ENCODE results near the gene NELFB. TPM values are rescaled to one million over a fixed set of nuclear protein-coding genes. Genes with fewer than 3 reads are reported as not detected.
A peak's percentile ranks its signal among the peaks of the same experiment; 100 is the strongest.

NELFB gene
- total and polyA plus RNA-seq, 9 of the 15 experiments (the other 6 are each of a cell fraction or from before 2014, with no cell fraction given) = 0.24 to 84.0 (median 29.7) TPM

GRCh38 chr9:137294091-137294680 lies 39.1 kb downstream of the NELFB start:
- no peaks in the 10 kb centered on the region; the same call in none of the 2 replicates for H4K20me1 ChIP-seq (replicated peaks; ENCODE audit: control insufficient read depth, insufficient read depth, low read length)
- H3K4me3 ChIP-seq = no peak overlapping the region
- peaks cover 10 to 47% of the 10 kb centered on the region in 2 experiments; a peak in 4 of 5 replicates for H3K4me1 ChIP-seq (replicated peaks in 1 of 2; ENCODE audit: control insufficient read depth in 2 of 2, insufficient read depth in 2 of 2, low read length in 2 of 2)
- no peaks in the 10 kb centered on the region for H3K27me3 ChIP-seq (ENCODE audit: control insufficient read depth in 2 of 2, insufficient read depth in 2 of 2, low read length in 2 of 2)
- H3K27ac ChIP-seq (ENCODE audit: extremely low read depth, low read depth, low read length) = no peak overlapping the region
- peak overlapping the region; percentile 74 for H2AFZ ChIP-seq (ENCODE audit: low read depth, low read length)
- peak; percentile 62 to 82 (median 72) for DNase-seq (ENCODE audit: extremely low read depth in 1 of 4, low spot score in 3 of 4)
- no peaks in the 10 kb centered on the region for H3K9me1 ChIP-seq (ENCODE audit: control insufficient read depth, insufficient read depth, low read length)
- CTCF ChIA-PET (ENCODE audit: low intra/inter-chr PET ratio) = interaction anchor here (1.7 kb wide), 1 partner anchor 16 kb away, joined by 8 read pairs; the partner anchor contains the start of gene TOR4A
- H3K9ac ChIP-seq (ENCODE audit: insufficient read depth in 1 of 2, low read depth in 2 of 2, low read length in 2 of 2) = no peak overlapping the region
- peaks cover 3% of the 10 kb centered on the region for H3K79me2 ChIP-seq (ENCODE audit: control insufficient read depth, insufficient read depth, low read length)
- H3K36me3 ChIP-seq (ENCODE audit: control insufficient read depth, insufficient read depth, low read length) = peaks cover 7% of the 10 kb centered on the region; the same call in 1 of the 3 replicates
- 0 out of 2 replicates have a peak, but pooled peaks cover 1% of the 10 kb centered on the region for H3K9me3 ChIP-seq (replicated peaks; ENCODE audit: control insufficient read depth, insufficient read depth, low read depth, low read length)
- peak; percentile 95 for FAIRE-seq
- 42% methylated on average over 11 of the region's 11 CpGs for WGBS (ENCODE audit: insufficient coverage, low coverage, missing lambda C conversion rate)
- no TSS peak for BruUV-seq (replicated peaks)
- ATAC-seq = peak; percentile 81
- POLR2A ChIA-PET = interaction anchor here (0.7 kb wide), 1 partner anchor 243 kb away, joined by 3 read pairs; no protein-coding TSS in a partner anchor
- intact Hi-C loops (cut with micrococcal nuclease) (no loop called here), in situ Hi-C loops (cut with MboI) (loop anchor here (5.0 kb wide), 1 partner anchor 233 kb away; no protein-coding TSS in a partner anchor)
- 0 out of 2 replicates have a peak overlapping the region, but pooled peaks have one; percentile 3 for H3K4me2 ChIP-seq (ENCODE audit: insufficient read depth, low read length)
- TF ChIP-seq NFIC (IDR thresholded peaks at IDR 0.05) (peak; percentile 51; the same call in 1 of the 2 replicates), ZNF695 (CRISPR knock-in tag; IDR thresholded peaks at IDR 0.05) (no peak), NUFIP1 (IDR thresholded peaks at IDR 0.05; ENCODE audit: partially characterized antibody) (no peak), JUND (IDR thresholded peaks at IDR 0.05; ENCODE audit: borderline replicate concordance, low read depth, low read length) (0 out of 2 replicates have a peak, but pooled peaks have one; percentile 18), JUND (tag; IDR thresholded peaks at IDR 0.05; ENCODE audit: borderline replicate concordance, low read depth, low read length) (no peak), SNRNP70 (optimal IDR thresholded peaks at IDR 0.05; ENCODE audit: low read depth, low read length) (no peak), HSF4 (CRISPR knock-in tag; IDR thresholded peaks at IDR 0.05; ENCODE audit: borderline replicate concordance) (no peak), CREM (IDR thresholded peaks at IDR 0.05; ENCODE audit: low read depth) (peak; percentile 56; the same call in 1 of the 2 replicates), CC2D1A (IDR thresholded peaks at IDR 0.05) (no peak), DPF2 (IDR thresholded peaks at IDR 0.05) (no peak), HCFC1 (IDR thresholded peaks at IDR 0.05; ENCODE audit: low read depth, low read length) (peak; percentile 85), NR2C1 (IDR thresholded peaks at IDR 0.05) (no peak), NR2C1 (tag; IDR thresholded peaks at IDR 0.05) (peak; percentile 26; the same call in 1 of the 2 replicates), BCOR (IDR thresholded peaks at IDR 0.05) (peak; percentile 66), NFYB (IDR thresholded peaks at IDR 0.05; ENCODE audit: extremely low read depth, insufficient read length) (peak; percentile 43), HMG20B (CRISPR knock-in tag; IDR thresholded peaks at IDR 0.05) (no peak), ZFP36 (IDR thresholded peaks at IDR 0.05; ENCODE audit: low read depth, low read length, partially characterized antibody) (peak; percentile 27), ZC3H4 (CRISPR knock-in tag; IDR thresholded peaks at IDR 0.05; ENCODE audit: borderline replicate concordance) (no peak), HEY1 (CRISPR knock-in tag; IDR thresholded peaks at IDR 0.05; ENCODE audit: borderline replicate concordance) (no peak), TRIM28 (IDR thresholded peaks at IDR 0.05) (peak; percentile 74; the same call in 1 of the 2 replicates)
- TF ChIP-seq, protein P1, sequence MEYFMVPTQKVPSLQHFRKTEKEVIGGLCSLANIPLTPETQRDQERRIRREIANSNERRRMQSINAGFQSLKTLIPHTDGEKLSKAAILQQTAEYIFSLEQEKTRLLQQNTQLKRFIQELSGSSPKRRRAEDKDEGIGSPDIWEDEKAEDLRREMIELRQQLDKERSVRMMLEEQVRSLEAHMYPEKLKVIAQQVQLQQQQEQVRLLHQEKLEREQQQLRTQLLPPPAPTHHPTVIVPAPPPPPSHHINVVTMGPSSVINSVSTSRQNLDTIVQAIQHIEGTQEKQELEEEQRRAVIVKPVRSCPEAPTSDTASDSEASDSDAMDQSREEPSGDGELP (CRISPR knock-in tag; IDR thresholded peaks at IDR 0.05; ENCODE audit: borderline replicate concordance) = peak; percentile 67; the same call in 1 of the 2 replicates
- TF ChIP-seq, protein P2, sequence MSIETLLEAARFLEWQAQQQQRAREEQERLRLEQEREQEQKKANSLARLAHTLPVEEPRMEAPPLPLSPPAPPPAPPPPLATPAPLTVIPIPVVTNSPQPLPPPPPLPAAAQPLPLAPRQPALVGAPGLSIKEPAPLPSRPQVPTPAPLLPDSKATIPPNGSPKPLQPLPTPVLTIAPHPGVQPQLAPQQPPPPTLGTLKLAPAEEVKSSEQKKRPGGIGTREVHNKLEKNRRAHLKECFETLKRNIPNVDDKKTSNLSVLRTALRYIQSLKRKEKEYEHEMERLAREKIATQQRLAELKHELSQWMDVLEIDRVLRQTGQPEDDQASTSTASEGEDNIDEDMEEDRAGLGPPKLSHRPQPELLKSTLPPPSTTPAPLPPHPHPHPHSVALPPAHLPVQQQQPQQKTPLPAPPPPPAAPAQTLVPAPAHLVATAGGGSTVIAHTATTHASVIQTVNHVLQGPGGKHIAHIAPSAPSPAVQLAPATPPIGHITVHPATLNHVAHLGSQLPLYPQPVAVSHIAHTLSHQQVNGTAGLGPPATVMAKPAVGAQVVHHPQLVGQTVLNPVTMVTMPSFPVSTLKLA (conservative IDR thresholded peaks at IDR 0.05) = peak in 1 of 2 experiments; percentile 18; a peak in 1 of 4 replicates
